OCI-LY1 (cell line): ENCODE measurements around the gene RECQL5.

Experiments used
- H2AFZ ChIP-seq: fragments of 200-600 bp; sonication (generic), shearing (Covaris generic); 2 replicates; pipeline ENCODE4 v1.6.0; 2014; ENCODE audit warnings: antibody characterized with exemption, mild to moderate bottlenecking, low read length
- H3F3A ChIP-seq: fragments of 200-600 bp; sonication (generic), shearing (Covaris generic); 2 replicates; pipeline ENCODE4 v1.6.0; 2014; ENCODE audit warnings: mild to moderate bottlenecking, antibody characterized with exemption, low read length, moderate library complexity; ENCODE audit not compliant: insufficient read depth
- H3K27ac ChIP-seq: fragments of 200-600 bp; sonication (generic); 2 replicates; pipeline ENCODE4 v1.5.1; 2014; ENCODE audit warnings: low read length, mixed run types, mild to moderate bottlenecking, low read depth; ENCODE audit not compliant: poor library complexity, severe bottlenecking
- H3K27me3 ChIP-seq: fragments of 200-600 bp; sonication (generic); 2 replicates; pipeline ENCODE4 v1.6.0; 2014; ENCODE audit warnings: antibody characterized with exemption, mild to moderate bottlenecking, low read length, moderate library complexity; ENCODE audit not compliant: insufficient read depth
- H3K36me3 ChIP-seq: fragments of 200-600 bp; sonication (generic); 2 replicates; pipeline ENCODE4 v1.6.1; 2014; ENCODE audit warnings: mild to moderate bottlenecking, antibody characterized with exemption, low read length, moderate library complexity, mixed read lengths; ENCODE audit not compliant: insufficient read depth
- H3K4me1 ChIP-seq: fragments of 200-600 bp; sonication (generic); 2 replicates; pipeline ENCODE4 v1.5.1; 2014; ENCODE audit warnings: mild to moderate bottlenecking, low read length, moderate library complexity; ENCODE audit not compliant: insufficient read depth, severe bottlenecking
- H3K4me2 ChIP-seq: fragments of 200-600 bp; sonication (generic), shearing (Covaris generic); 2 replicates; pipeline ENCODE4 v1.6.1; 2014; ENCODE audit warnings: low read length
- H3K4me3 ChIP-seq: fragments of 200-600 bp; sonication (generic); 2 replicates; pipeline ENCODE4 v1.5.1; 2014; ENCODE audit warnings: low read length, low read depth, mild to moderate bottlenecking, mixed read lengths; ENCODE audit not compliant: poor library complexity, severe bottlenecking
- H3K79me2 ChIP-seq: fragments of 200-600 bp; shearing (Covaris generic); 2 replicates; pipeline ENCODE4 v1.6.1; 2016; ENCODE audit warnings: mixed run types, low read length, mixed read lengths; ENCODE audit not compliant: insufficient read depth
- H3K9ac ChIP-seq: fragments of 200-600 bp; sonication (generic), shearing (Covaris generic); 2 replicates; pipeline ENCODE4 v1.6.1; 2014; ENCODE audit warnings: mild to moderate bottlenecking, low read length, mixed read lengths
- H3K9me2 ChIP-seq: fragments of 200-600 bp; sonication (generic), shearing (Covaris generic); 2 replicates; pipeline ENCODE4 v1.6.1; 2014; ENCODE audit warnings: low read depth, mild to moderate bottlenecking, low read length, mixed read lengths
- H3K9me3 ChIP-seq: fragments of 200-600 bp; shearing (Covaris generic); 2 replicates; pipeline ENCODE4 v1.6.1; 2014; ENCODE audit warnings: low read length, mixed read lengths
- H4K20me1 ChIP-seq: fragments of 200-600 bp; sonication (generic), shearing (Covaris generic); 2 replicates; pipeline ENCODE4 v1.6.0; 2016; ENCODE audit warnings: mild to moderate bottlenecking, low read length; ENCODE audit not compliant: insufficient read depth
- EZH2 ChIP-seq: fragments of 200-600 bp; sonication (generic), shearing (Covaris generic); IDR thresholded peaks from 2 replicates; pipeline ENCODE4 v1.8.0; 2017; ENCODE audit warnings: borderline replicate concordance, mixed run types, mild to moderate bottlenecking, antibody characterized with exemption, low read length, moderate library complexity, mixed read lengths
- TF ChIP-seq, protein P1 (sequence below): fragments of 200-600 bp; sonication (generic), shearing (Covaris generic); IDR thresholded peaks from 2 replicates; pipeline ENCODE4 v1.5.1; 2017; ENCODE audit warnings: mild to moderate bottlenecking, antibody characterized with exemption, low read length, moderate library complexity, mixed read lengths

The RECQL5 gene

GRCh38 chr17:75625813-75626486 is 41.0 kb downstream of the RECQL5 start:
- Histone ChIP-seq H3K9me2 (no peaks in the 10 kb centered on the region), H3K4me2 (no peak overlapping the region), H2AFZ (no peak overlapping the region), H3F3A (no peaks in the 10 kb centered on the region), H3K9ac (no peak overlapping the region), H3K36me3 (peaks cover 7% of the 10 kb centered on the region; the same call in 1 of the 2 replicates), H3K27ac (no peak overlapping the region), H3K9me3 (no peaks in the 10 kb centered on the region), H3K27me3 (peaks cover 5% of the 10 kb centered on the region; the same call in 1 of the 2 replicates), H3K79me2 (no peaks in the 10 kb centered on the region), H4K20me1 (no peaks in the 10 kb centered on the region), H3K4me3 (no peak overlapping the region), H3K4me1 (no peaks in the 10 kb centered on the region)
- TF ChIP-seq, protein P1, sequence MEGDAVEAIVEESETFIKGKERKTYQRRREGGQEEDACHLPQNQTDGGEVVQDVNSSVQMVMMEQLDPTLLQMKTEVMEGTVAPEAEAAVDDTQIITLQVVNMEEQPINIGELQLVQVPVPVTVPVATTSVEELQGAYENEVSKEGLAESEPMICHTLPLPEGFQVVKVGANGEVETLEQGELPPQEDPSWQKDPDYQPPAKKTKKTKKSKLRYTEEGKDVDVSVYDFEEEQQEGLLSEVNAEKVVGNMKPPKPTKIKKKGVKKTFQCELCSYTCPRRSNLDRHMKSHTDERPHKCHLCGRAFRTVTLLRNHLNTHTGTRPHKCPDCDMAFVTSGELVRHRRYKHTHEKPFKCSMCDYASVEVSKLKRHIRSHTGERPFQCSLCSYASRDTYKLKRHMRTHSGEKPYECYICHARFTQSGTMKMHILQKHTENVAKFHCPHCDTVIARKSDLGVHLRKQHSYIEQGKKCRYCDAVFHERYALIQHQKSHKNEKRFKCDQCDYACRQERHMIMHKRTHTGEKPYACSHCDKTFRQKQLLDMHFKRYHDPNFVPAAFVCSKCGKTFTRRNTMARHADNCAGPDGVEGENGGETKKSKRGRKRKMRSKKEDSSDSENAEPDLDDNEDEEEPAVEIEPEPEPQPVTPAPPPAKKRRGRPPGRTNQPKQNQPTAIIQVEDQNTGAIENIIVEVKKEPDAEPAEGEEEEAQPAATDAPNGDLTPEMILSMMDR = peak; percentile 80
- no peak for TF ChIP-seq EZH2

DNA sequence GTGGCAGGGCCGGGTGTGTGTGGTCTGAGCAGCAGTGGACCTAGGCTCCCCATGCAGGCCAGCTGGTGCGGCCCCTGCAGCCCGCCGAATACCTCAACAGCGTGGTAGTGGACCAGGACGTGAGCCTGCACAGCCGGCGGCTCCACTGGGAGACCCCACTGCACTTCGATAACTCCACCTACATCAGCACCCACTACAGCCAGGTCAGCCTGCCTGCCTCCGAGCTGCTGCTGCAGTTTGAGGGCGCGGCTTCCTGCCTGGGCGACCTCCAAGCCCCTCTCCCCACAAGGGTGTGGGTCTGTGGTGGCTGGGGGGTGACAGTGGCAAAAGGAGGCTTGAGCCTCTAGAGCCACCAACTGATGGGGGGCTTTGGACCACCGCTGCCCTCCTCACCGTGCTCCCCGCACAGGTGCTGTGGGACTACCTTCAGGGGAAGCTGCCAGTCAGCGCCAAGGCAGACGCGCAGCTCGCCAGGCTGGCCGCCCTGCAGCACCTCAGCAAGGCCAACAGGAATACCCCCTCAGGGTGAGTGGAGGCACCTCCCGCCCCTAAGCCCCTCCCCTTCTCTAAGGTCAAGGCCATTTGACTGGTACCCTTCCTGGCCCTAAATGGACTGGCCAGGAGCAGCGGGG is 42.1 kb downstream of the RECQL5 start:
- Histone ChIP-seq H4K20me1 (no peaks in the 10 kb centered on the region), H3K27me3 (peaks cover 5% of the 10 kb centered on the region; the same call in 1 of the 2 replicates), H3K79me2 (no peaks in the 10 kb centered on the region), H3K4me1 (no peaks in the 10 kb centered on the region), H3F3A (no peaks in the 10 kb centered on the region), H3K9ac (no peak overlapping the region), H3K9me2 (no peaks in the 10 kb centered on the region), H2AFZ (no peak overlapping the region), H3K9me3 (no peaks in the 10 kb centered on the region), H3K36me3 (no peaks in the 10 kb centered on the region), H3K27ac (no peak overlapping the region), H3K4me2 (no peak overlapping the region), H3K4me3 (no peak overlapping the region)
- TF ChIP-seq, protein P1 = no peak
- TF ChIP-seq EZH2 = no peak

GRCh38 chr17:75624021-75624420 is 42.9 kb downstream of the RECQL5 start:
- Histone ChIP-seq H2AFZ (no peak overlapping the region), H3K4me2 (no peak overlapping the region), H4K20me1 (no peaks in the 10 kb centered on the region), H3K4me1 (no peaks in the 10 kb centered on the region), H3K27ac (no peak overlapping the region), H3K79me2 (no peaks in the 10 kb centered on the region), H3F3A (no peaks in the 10 kb centered on the region), H3K27me3 (peaks cover 5% of the 10 kb centered on the region; the same call in 1 of the 2 replicates), H3K9me3 (no peaks in the 10 kb centered on the region), H3K36me3 (no peaks in the 10 kb centered on the region), H3K4me3 (no peak overlapping the region), H3K9me2 (no peaks in the 10 kb centered on the region), H3K9ac (no peak overlapping the region)
- TF ChIP-seq EZH2 = no peak
- TF ChIP-seq, protein P1 = no peak
